Measurements from ENCODE around the gene PLXNC1. TPM values are rescaled to one million over a fixed set of nuclear protein-coding genes. Genes with fewer than 3 reads are reported as not detected.
A peak's percentile ranks its signal among the peaks of the same experiment; 100 is the strongest.

PLXNC1 gene
- total RNA-seq, 2 donors from 2014 or later: 2.0 to 3.0 TPM

DNA sequence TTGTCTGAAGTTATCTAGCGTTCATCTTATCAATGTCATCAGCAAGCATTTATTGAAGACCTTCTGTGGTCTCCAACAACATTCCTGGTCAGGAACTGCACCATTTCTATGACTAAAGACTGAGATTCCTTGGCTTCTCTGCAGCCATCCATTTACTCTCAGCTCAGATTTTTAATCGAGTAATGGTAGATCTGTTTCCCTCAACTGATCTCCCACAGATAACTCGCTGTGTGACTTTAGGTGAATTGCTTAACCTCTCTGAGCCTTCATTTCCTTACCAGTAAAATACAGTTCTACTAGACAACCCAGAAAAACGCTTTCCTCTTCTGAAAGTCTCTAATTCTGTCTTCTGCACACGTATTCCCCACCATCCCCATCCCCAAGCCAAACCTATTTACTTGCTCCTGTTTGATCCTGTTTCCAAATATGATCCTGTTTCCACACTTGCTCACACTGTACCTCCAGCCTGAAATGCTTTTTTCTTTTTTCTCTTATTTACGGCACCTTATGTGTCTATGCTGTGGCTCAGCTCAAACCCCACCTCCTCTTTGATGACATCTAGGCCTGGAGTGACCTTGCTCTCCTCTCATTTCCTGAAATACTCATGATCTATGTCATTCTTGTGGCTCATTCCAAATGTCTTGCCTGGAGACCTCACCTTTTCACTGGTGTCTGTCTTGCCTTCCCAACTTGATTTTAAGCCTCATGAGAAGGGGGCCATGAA lies 21.8 kb downstream of the PLXNC1 start:
- Histone ChIP-seq H3K4me3 (no peak overlapping the region), H3K36me3 (no peaks in the 10 kb centered on the region), H3K27me3 (no peaks in the 10 kb centered on the region), H3K9me3 (no peaks in the 10 kb centered on the region), H3K27ac (no peak overlapping the region), H3K4me1 (peaks cover 0 to 14% of the 10 kb centered on the region in 2 donors)
- no peak for DNase-seq (ENCODE audit: low spot score)
- TF ChIP-seq, protein P1, sequence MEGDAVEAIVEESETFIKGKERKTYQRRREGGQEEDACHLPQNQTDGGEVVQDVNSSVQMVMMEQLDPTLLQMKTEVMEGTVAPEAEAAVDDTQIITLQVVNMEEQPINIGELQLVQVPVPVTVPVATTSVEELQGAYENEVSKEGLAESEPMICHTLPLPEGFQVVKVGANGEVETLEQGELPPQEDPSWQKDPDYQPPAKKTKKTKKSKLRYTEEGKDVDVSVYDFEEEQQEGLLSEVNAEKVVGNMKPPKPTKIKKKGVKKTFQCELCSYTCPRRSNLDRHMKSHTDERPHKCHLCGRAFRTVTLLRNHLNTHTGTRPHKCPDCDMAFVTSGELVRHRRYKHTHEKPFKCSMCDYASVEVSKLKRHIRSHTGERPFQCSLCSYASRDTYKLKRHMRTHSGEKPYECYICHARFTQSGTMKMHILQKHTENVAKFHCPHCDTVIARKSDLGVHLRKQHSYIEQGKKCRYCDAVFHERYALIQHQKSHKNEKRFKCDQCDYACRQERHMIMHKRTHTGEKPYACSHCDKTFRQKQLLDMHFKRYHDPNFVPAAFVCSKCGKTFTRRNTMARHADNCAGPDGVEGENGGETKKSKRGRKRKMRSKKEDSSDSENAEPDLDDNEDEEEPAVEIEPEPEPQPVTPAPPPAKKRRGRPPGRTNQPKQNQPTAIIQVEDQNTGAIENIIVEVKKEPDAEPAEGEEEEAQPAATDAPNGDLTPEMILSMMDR (IDR thresholded peaks at IDR 0.05): no peak

DNA sequence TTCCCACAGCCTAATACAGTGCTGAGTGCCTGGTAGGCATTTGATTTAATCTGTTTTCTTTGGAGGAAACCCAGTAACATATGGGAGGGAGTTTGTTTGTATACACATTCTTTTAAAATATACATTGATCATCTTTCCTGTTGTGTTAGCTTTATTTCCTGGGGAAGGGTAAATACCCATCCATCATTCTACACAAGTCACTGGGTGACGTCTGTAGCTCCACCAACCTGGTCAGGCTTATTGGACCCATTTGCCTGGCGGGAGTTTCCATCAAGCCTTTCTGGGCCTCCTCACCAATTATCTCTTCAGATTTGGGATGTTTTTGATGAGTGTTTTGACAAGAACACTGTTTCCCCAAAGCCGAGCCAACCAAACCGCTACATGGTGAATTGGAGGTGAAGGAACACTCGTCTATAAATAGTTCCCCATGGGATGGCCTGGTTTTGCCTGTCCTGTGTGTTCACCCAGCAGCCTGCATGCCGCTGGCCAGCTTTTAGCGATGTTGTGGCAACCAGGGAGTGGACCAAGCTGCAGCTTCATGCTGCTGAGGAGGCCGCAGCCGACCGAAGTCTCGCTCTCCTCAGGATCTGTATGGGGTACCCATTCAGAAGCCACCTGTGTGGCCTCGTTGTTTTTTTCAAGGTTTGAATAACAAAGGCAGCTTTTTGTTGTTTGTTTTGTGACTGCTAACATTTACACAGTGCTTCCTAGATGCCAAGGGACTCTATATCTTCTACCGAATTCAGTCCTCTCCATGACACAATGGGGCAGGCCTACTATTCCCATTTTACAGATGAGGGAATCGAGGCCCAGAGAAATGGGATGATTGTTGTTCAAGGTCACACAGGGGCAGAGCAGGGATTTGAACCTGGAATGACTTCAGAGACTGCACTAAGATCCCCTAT lies 22.6 kb downstream of the PLXNC1 start:
- Histone ChIP-seq H3K9me3 (no peaks in the 10 kb centered on the region), H3K27ac (peak overlapping the region in 1 of 2 donors; percentile 25), H3K36me3 (no peaks in the 10 kb centered on the region), H3K4me3 (no peak overlapping the region), H3K27me3 (no peaks in the 10 kb centered on the region), H3K4me1 (peaks cover 0 to 14% of the 10 kb centered on the region in 2 donors)
- DNase-seq (ENCODE audit: low spot score): no peak
- TF ChIP-seq, protein P1 (IDR thresholded peaks at IDR 0.05): no peak

DNA sequence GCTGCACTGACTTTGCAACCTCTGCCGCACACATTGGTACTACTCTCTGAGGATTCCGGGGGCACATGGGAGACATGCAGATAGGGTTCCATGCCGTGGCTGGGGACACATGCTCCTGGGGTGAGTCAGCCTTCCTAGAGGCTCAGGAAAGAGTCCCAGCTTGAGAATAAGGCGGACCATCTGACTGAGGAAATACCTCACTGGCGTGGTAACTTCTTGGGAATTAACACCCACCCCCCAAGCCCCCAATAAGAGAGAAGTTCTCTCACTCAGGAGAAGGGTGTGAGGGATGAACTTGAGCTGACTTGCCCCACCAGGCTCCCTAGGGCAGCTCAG lies 23.2 kb downstream of the PLXNC1 start:
- Histone ChIP-seq H3K27ac (no peak overlapping the region), H3K4me3 (no peak overlapping the region), H3K27me3 (no peaks in the 10 kb centered on the region), H3K4me1 (peaks cover 0 to 14% of the 10 kb centered on the region in 2 donors), H3K36me3 (no peaks in the 10 kb centered on the region), H3K9me3 (no peaks in the 10 kb centered on the region)
- TF ChIP-seq, protein P1 (IDR thresholded peaks at IDR 0.05): no peak
- DNase-seq (ENCODE audit: low spot score): no peak

DNA sequence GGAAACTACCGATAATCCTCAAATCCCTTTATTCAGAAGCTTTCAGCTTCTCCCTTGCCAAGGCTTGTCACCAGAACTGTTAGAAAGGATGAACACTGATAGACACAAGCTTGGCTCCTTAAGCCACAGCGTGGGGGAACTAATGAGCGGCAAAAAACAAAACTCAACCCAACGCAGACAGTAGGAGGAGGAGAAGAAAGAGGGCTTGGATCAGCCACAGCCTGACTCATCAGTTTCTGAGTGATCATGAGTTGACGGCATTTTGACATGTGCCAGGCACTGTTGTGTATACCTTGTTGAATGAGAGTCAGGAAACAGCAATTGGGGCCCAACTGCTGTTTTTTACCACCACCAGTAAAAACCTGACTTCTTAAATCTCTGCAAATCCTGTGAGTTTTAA lies 23.7 kb downstream of the PLXNC1 start:
- Histone ChIP-seq H3K9me3 (no peaks in the 10 kb centered on the region), H3K4me3 (no peak overlapping the region), H3K27me3 (no peaks in the 10 kb centered on the region), H3K27ac (no peak overlapping the region), H3K36me3 (no peaks in the 10 kb centered on the region), H3K4me1 (peaks cover 0 to 14% of the 10 kb centered on the region in 2 donors)
- no peak for DNase-seq (ENCODE audit: low spot score)
- TF ChIP-seq, protein P1 (IDR thresholded peaks at IDR 0.05): no peak

DNA sequence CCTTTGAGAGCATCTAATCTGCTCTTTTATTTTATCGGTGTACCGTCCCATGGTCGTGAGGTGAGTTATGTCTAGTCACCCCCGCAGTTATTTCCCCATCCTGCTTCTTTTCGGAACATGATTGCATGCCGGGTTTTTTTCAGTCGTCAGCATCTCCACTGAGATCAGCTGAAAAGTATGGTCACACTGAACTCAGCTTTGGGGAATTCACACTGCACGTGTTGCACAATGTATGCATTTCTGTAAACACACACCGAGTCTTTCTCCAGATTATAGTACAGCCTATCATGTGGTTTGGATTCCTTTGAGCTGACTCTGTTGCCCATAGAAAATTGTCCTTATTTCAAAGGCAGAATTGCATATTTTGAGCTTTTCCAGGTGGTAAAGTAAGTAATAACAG lies 24.6 kb downstream of the PLXNC1 start:
- DNase-seq (ENCODE audit: low spot score): no peak
- no peaks in the 10 kb centered on the region for H3K9me3 ChIP-seq
- TF ChIP-seq, protein P1 (IDR thresholded peaks at IDR 0.05): no peak
- H3K36me3 ChIP-seq: no peaks in the 10 kb centered on the region
- H3K4me1 ChIP-seq: peaks cover 0 to 10% of the 10 kb centered on the region in 2 donors
- no peaks in the 10 kb centered on the region for H3K27me3 ChIP-seq
- H3K4me3 ChIP-seq: no peak overlapping the region
- no peak overlapping the region for H3K27ac ChIP-seq
